GM23338 (cell line): ENCODE measurements around the gene ATG7. TPM values are rescaled to one million over a fixed set of nuclear protein-coding genes. Genes with fewer than 3 reads are reported as not detected.

Experiments
- ATAC-seq: fragments of 200-7000 bp; cut with Tn5 transposase; 3 replicates; pipeline ENCODE4 v1.9.1; 2020
- DNase-seq: peaks from one replicate; pipeline ENCODE4 v3.0.0-alpha.2; 2015; ENCODE audit warnings: low spot score
- H2AFZ ChIP-seq: fragments of 200-600 bp; sonication (generic); 2 replicates; pipeline ENCODE4 v1.8.0; 2016; ENCODE audit warnings: antibody characterized with exemption, mild to moderate bottlenecking, moderate library complexity
- H3F3A ChIP-seq: fragments of 200-600 bp; sonication (generic); replicated peaks from 2 replicates; pipeline ENCODE4 v1.8.0; 2017; ENCODE audit warnings: antibody characterized with exemption, mixed run types, low read depth
- H3K27ac ChIP-seq: fragments of 200-600 bp; sonication (generic); 2 replicates; pipeline ENCODE4 v1.6.1; 2016; ENCODE audit warnings: low read depth
- H3K27me3 ChIP-seq: fragments of 200-600 bp; sonication (generic); 2 replicates; pipeline ENCODE4 v1.8.0; 2016; ENCODE audit warnings: mild to moderate bottlenecking, mixed run types, moderate library complexity; ENCODE audit not compliant: insufficient read depth
- H3K36me3 ChIP-seq: fragments of 200-600 bp; sonication (generic); 2 replicates; pipeline ENCODE4 v1.8.0; 2016; ENCODE audit warnings: mild to moderate bottlenecking; ENCODE audit not compliant: insufficient read depth
- H3K4me1 ChIP-seq: fragments of 200-600 bp; sonication (generic); 2 replicates; pipeline ENCODE4 v1.8.0; 2016; ENCODE audit warnings: mild to moderate bottlenecking, moderate library complexity; ENCODE audit not compliant: insufficient read depth
- H3K4me2 ChIP-seq: fragments of 200-600 bp; sonication (generic); 2 replicates; pipeline ENCODE4 v1.7.1; 2017; ENCODE audit warnings: mixed run types
- H3K4me3 ChIP-seq: fragments of 200-600 bp; sonication (generic); 2 replicates; pipeline ENCODE4 v1.6.1; 2016; ENCODE audit warnings: mixed run types
- H3K79me2 ChIP-seq: fragments of 200-600 bp; sonication (generic); replicated peaks from 2 replicates; pipeline ENCODE4 v1.8.0; 2017; ENCODE audit warnings: mild to moderate bottlenecking; ENCODE audit not compliant: insufficient read depth
- H3K9me2 ChIP-seq: fragments of 200-600 bp; sonication (generic); 2 replicates; pipeline ENCODE4 v1.8.0; 2017; ENCODE audit not compliant: insufficient read depth
- H4K20me1 ChIP-seq: fragments of 200-600 bp; sonication (generic); replicated peaks from 2 replicates; pipeline ENCODE4 v1.8.0; 2017; ENCODE audit warnings: mild to moderate bottlenecking; ENCODE audit not compliant: insufficient read depth
- H3K27ac Mint-ChIP-seq: 2 replicates; pipeline ENCODE4 v1.8.0; 2020; ENCODE audit warnings: inconsistent platforms, mild to moderate bottlenecking, moderate library complexity, mixed read lengths
- H3K27me3 Mint-ChIP-seq: 3 replicates; pipeline ENCODE4 v1.8.0; 2022; ENCODE audit warnings: low read depth, mild to moderate bottlenecking, moderate library complexity, mixed read lengths, inconsistent platforms; ENCODE audit not compliant: insufficient read depth, poor library complexity
- H3K36me3 Mint-ChIP-seq: 3 replicates; pipeline ENCODE4 v1.8.0; 2021; ENCODE audit warnings: low read depth, mild to moderate bottlenecking, inconsistent platforms, moderate library complexity, mixed read lengths
- H3K4me1 Mint-ChIP-seq: 3 replicates; pipeline ENCODE4 v1.8.0; 2020; ENCODE audit warnings: mild to moderate bottlenecking, inconsistent platforms, mixed read lengths
- H3K4me3 Mint-ChIP-seq: 3 replicates; pipeline ENCODE4 v1.8.0; 2021; ENCODE audit warnings: moderate library complexity, mild to moderate bottlenecking, inconsistent platforms, mixed read lengths
- H3K9me3 Mint-ChIP-seq: 3 replicates; pipeline ENCODE4 v1.8.0; 2020; ENCODE audit warnings: moderate library complexity, mild to moderate bottlenecking, inconsistent platforms, mixed read lengths
- CTCF ChIP-seq, 2 experiments: fragments of 200-600 bp in 1 of 2; sonication (generic) in 1 of 2; conservative IDR thresholded peaks; 2 replicates each; pipeline versions ENCODE4 v1.5.1 to v1.6.1; 2016 to 2017; ENCODE audit warnings: antibody characterized with exemption in 2 of 2, low read depth in 2 of 2, mild to moderate bottlenecking in 2 of 2, moderate library complexity in 1 of 2
- EZH2 ChIP-seq: fragments of 200-600 bp; sonication (generic); IDR thresholded peaks from one replicate; pipeline ENCODE4 v1.8.0; 2017; ENCODE audit warnings: antibody characterized with exemption, mild to moderate bottlenecking, low read depth; ENCODE audit not compliant: unreplicated experiment
- EZH2phosphoT487 ChIP-seq: fragments of 200-600 bp; sonication (generic); IDR thresholded peaks from one replicate; pipeline ENCODE4 v1.8.1; 2018; ENCODE audit warnings: antibody characterized with exemption; ENCODE audit not compliant: unreplicated experiment
- NANOG ChIP-seq: IDR thresholded peaks from 2 replicates; pipeline ENCODE4 v1.6.1; 2016; ENCODE audit warnings: antibody characterized with exemption, borderline replicate concordance
- POLR2AphosphoS5 ChIP-seq: IDR thresholded peaks from 2 replicates; pipeline ENCODE4 v1.6.1; 2016; ENCODE audit warnings: antibody characterized with exemption, low read depth
- REST ChIP-seq: IDR thresholded peaks from one replicate; pipeline ENCODE4 v1.6.1; 2018; ENCODE audit warnings: antibody characterized with exemption; ENCODE audit not compliant: unreplicated experiment
- STAT1 ChIP-seq: IDR thresholded peaks from one replicate; pipeline ENCODE4 v1.6.1; 2016; ENCODE audit warnings: antibody characterized with exemption; ENCODE audit not compliant: unreplicated experiment
- ZNF331 ChIP-seq: fragments of 250-450 bp; sonication (Bioruptor Pico); IDR thresholded peaks from 2 replicates; pipeline ENCODE4 v1.5.0; 2020; ENCODE audit warnings: low read depth, mild to moderate bottlenecking, moderate library complexity
- polyA plus RNA-seq: library from polyadenylated mRNA; unstranded; fragments of >200 nt; fragmentation: Nextera tagmentation; extraction: Ambion mirVana; gene quantifications from 2 replicates; pipeline ENCODE4 v1.2.1, GENCODE V29; 2016
- total RNA-seq: library from RNA; depleted of rRNA; stranded (reverse); fragments of >200 nt; shearing (Covaris generic); gene quantifications from 2 replicates; pipeline ENCODE4 v1.2.3, GENCODE V29; 2014
- TF ChIP-seq, protein P1 (sequence below): fragments of 250-450 bp; sonication (Bioruptor Pico); IDR thresholded peaks from 2 replicates; pipeline ENCODE4 v1.5.0; 2020; ENCODE audit warnings: mild to moderate bottlenecking, moderate library complexity

ATG7 gene
- total and polyA plus RNA-seq, 2 experiments from 2014 or later: 16.2 to 36.7 TPM

DNA sequence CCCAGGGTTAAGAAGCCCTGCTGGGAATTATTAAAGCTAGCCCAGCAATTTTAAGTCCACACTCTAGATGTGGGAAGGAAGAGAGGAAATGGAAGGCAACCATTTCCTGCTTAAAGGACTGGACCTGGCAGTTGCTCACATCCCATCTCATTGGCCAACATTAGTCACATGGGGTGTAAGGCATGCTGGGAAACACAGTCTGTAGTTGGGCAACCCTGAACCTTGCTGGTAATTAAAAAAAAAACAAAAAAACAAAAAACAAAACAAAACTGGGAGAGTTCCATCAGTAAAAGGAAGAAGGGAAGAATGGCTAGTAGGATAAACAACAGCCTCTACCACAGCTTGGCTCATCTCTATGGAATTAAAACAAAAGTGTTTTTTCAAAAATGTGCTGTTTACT lies 235.5 kb downstream of the ATG7 start:
- H3K4me1 ChIP-seq: peaks cover 24% of the 10 kb centered on the region
- no peak overlapping the region for H2AFZ ChIP-seq
- peaks cover 16% of the 10 kb centered on the region for H3K36me3 Mint-ChIP-seq
- no peak overlapping the region for H3K27ac ChIP-seq
- peaks cover 8% of the 10 kb centered on the region for H3K9me3 Mint-ChIP-seq
- H3K79me2 ChIP-seq: no peaks in the 10 kb centered on the region
- H4K20me1 ChIP-seq: no peaks in the 10 kb centered on the region
- peaks cover 1% of the 10 kb centered on the region for H3K27me3 Mint-ChIP-seq
- ATAC-seq (no peak), DNase-seq (no peak)
- H3K27ac Mint-ChIP-seq: no peak overlapping the region
- no peaks in the 10 kb centered on the region for H3F3A ChIP-seq
- no peak overlapping the region for H3K4me2 ChIP-seq
- H3K36me3 ChIP-seq: no peaks in the 10 kb centered on the region
- TF ChIP-seq EZH2phosphoT487 (no peak), REST (no peak)
- peaks cover 28% of the 10 kb centered on the region for H3K4me1 Mint-ChIP-seq
- H3K27me3 ChIP-seq: no peaks in the 10 kb centered on the region
- H3K4me3 Mint-ChIP-seq: no peak overlapping the region
- no peak overlapping the region for H3K4me3 ChIP-seq
- no peaks in the 10 kb centered on the region for H3K9me2 ChIP-seq

DNA sequence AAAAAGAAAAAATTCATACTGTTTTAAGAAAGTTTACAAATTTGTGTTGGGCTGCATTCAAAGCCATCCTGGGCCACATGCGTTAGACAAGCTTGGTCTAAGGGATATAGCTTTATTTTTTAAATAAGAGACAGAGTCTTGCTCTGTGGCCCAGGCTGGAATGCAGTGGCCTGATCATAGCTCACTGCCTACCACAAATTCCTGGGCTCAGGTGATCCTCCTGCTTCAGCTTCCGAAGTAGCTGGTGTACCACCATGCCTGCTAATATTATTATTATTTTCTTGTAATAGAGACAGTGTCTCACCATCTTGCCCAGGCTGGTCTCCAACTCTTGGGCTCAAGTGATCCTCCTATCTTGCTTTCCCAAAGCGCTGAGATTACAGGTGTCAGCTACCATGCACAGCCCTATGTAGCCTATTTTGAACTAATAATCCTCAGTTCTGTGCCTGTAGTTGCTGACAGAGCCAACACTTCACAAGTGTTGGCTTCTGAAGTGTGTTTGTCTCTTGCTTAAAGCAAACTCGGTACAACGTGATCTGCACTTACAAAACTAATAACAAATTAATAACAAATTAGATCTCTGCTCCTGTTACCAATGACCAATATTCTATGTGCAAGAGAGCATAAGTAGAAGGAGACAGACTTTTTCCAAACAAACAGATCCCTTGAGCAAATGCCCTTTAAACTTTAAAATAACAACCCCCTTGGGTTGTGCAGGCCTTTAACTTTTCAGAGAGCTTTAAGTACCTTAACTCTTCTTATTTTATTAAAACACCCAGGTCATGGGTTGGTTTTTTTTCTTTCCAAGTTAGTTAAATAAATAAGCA lies 236.4 kb downstream of the ATG7 start:
- H3K4me3 Mint-ChIP-seq: no peak overlapping the region
- peaks cover 17% of the 10 kb centered on the region for H3K36me3 Mint-ChIP-seq
- peaks cover 9% of the 10 kb centered on the region for H3K9me3 Mint-ChIP-seq
- peaks cover 24% of the 10 kb centered on the region for H3K4me1 ChIP-seq
- TF ChIP-seq ZNF331 (CRISPR knock-in tag) (no peak), EZH2 (no peak), POLR2AphosphoS5 (no peak), NANOG (no peak), EZH2phosphoT487 (no peak), STAT1 (no peak), CTCF (conservative IDR thresholded peaks at IDR 0.05; ENCODE audit: low read depth in 2 of 2) (no peak)
- TF ChIP-seq, protein P1, sequence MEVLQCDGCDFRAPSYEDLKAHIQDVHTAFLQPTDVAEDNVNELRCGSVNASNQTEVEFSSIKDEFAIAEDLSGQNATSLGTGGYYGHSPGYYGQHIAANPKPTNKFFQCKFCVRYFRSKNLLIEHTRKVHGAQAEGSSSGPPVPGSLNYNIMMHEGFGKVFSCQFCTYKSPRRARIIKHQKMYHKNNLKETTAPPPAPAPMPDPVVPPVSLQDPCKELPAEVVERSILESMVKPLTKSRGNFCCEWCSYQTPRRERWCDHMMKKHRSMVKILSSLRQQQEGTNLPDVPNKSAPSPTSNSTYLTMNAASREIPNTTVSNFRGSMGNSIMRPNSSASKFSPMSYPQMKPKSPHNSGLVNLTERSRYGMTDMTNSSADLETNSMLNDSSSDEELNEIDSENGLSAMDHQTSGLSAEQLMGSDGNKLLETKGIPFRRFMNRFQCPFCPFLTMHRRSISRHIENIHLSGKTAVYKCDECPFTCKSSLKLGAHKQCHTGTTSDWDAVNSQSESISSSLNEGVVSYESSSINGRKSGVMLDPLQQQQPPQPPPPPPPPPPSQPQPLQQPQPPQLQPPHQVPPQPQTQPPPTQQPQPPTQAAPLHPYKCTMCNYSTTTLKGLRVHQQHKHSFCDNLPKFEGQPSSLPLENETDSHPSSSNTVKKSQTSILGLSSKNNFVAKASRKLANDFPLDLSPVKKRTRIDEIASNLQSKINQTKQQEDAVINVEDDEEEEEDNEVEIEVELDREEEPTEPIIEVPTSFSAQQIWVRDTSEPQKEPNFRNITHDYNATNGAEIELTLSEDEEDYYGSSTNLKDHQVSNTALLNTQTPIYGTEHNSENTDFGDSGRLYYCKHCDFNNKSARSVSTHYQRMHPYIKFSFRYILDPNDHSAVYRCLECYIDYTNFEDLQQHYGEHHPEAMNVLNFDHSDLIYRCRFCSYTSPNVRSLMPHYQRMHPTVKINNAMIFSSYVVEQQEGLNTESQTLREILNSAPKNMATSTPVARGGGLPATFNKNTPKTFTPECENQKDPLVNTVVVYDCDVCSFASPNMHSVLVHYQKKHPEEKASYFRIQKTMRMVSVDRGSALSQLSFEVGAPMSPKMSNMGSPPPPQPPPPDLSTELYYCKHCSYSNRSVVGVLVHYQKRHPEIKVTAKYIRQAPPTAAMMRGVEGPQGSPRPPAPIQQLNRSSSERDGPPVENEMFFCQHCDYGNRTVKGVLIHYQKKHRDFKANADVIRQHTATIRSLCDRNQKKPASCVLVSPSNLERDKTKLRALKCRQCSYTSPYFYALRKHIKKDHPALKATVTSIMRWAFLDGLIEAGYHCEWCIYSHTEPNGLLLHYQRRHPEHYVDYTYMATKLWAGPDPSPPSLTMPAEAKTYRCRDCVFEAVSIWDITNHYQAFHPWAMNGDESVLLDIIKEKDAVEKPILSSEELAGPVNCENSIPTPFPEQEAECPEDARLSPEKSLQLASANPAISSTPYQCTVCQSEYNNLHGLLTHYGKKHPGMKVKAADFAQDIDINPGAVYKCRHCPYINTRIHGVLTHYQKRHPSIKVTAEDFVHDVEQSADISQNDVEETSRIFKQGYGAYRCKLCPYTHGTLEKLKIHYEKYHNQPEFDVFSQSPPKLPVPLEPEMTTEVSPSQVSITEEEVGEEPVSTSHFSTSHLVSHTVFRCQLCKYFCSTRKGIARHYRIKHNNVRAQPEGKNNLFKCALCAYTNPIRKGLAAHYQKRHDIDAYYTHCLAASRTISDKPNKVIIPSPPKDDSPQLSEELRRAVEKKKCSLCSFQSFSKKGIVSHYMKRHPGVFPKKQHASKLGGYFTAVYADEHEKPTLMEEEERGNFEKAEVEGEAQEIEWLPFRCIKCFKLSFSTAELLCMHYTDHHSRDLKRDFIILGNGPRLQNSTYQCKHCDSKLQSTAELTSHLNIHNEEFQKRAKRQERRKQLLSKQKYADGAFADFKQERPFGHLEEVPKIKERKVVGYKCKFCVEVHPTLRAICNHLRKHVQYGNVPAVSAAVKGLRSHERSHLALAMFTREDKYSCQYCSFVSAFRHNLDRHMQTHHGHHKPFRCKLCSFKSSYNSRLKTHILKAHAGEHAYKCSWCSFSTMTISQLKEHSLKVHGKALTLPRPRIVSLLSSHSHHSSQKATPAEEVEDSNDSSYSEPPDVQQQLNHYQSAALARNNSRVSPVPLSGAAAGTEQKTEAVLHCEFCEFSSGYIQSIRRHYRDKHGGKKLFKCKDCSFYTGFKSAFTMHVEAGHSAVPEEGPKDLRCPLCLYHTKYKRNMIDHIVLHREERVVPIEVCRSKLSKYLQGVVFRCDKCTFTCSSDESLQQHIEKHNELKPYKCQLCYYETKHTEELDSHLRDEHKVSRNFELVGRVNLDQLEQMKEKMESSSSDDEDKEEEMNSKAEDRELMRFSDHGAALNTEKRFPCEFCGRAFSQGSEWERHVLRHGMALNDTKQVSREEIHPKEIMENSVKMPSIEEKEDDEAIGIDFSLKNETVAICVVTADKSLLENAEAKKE (CRISPR knock-in tag): no peak
- H3K79me2 ChIP-seq: no peaks in the 10 kb centered on the region
- no peaks in the 10 kb centered on the region for H3K9me2 ChIP-seq
- H2AFZ ChIP-seq: peak overlapping the region; percentile 24; the same call in 1 of the 2 replicates
- H3K27me3 ChIP-seq: no peaks in the 10 kb centered on the region
- H3K36me3 ChIP-seq: no peaks in the 10 kb centered on the region
- no peaks in the 10 kb centered on the region for H4K20me1 ChIP-seq
- ATAC-seq (peak; percentile 22; the same call in 2 of the 3 replicates), DNase-seq (no peak)
- no peaks in the 10 kb centered on the region for H3F3A ChIP-seq
- peaks cover 1% of the 10 kb centered on the region for H3K27me3 Mint-ChIP-seq
- H3K4me1 Mint-ChIP-seq: peaks cover 28% of the 10 kb centered on the region
- peak overlapping the region; percentile 67; the same call in 1 of the 2 replicates for H3K27ac ChIP-seq
- peak overlapping the region; percentile 60; the same call in 1 of the 2 replicates for H3K4me2 ChIP-seq
- H3K27ac Mint-ChIP-seq: peak overlapping the region; percentile 70
- H3K4me3 ChIP-seq: no peak overlapping the region
